G401 (cell line): ENCODE data around the gene PPP6R2. TPM values are rescaled to one million over a fixed set of nuclear protein-coding genes. Genes with fewer than 3 reads are reported as not detected.
"Not testable (repeated sequence)": the region's sequence is repeated elsewhere in the genome, so short reads cannot be mapped to it uniquely, and the experiment has no call there.

ENCODE experiments used
- DNase-seq: peaks from one replicate; pipeline ENCODE4 v3.0.0-alpha.2; 2015; ENCODE audit warnings: low spot score
- in situ Hi-C: cut with HindIII; loops from 2 replicates; pipeline ENCODE4 v1.10.0; 2016; ENCODE audit warnings: low sequenced_read_pairs, mixed read lengths
- total RNA-seq: library from RNA; depleted of rRNA; stranded (reverse); fragments of >200 nt; shearing (Covaris generic); gene quantifications from 2 replicates; pipeline ENCODE4 v1.2.3, GENCODE V29; 2014

Gene PPP6R2
- total RNA-seq, 1 experiment from 2014 or later = 77.8 TPM

DNA sequence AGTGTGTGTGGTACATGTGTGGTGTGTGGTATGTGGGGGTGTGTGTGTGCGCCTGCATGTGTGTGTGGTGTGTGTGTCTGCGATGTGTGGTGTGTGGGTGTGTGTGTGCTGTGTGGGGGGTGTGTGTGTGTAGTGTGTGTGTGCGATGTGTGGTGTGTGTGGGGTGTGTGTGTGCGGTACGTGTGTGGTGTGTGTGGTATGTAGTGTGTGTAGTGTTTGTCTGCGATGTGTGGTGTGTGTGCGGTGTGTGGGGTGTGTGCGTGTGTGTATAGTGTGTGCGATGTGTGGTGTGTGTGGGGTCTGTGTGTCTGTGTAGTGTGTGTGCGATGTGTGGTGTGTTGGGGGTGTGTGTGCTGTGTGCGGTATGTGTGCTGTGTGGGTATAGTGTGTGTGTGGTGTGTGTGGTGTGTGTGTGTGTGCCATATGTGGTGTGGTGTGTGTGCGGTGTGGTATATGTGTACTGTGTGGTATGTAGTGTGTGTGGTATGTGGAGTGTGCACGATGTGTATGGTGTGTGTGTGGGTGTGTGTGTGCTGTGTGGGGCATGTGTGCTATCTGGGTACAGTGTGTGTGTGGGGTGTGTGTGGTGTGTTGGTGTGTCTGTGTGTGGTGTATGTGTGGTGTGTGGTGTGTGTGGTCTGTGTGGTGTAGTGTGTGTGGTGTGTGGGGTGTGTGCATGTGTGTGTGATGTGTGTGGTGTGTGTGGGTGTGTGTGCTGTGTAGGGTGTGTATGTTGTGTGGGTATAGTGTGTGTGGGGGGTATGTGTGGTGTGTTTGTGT is 5.7 kb upstream of the PPP6R2 start:
- in situ Hi-C loops = no loop called here
- DNase-seq = no peak

DNA sequence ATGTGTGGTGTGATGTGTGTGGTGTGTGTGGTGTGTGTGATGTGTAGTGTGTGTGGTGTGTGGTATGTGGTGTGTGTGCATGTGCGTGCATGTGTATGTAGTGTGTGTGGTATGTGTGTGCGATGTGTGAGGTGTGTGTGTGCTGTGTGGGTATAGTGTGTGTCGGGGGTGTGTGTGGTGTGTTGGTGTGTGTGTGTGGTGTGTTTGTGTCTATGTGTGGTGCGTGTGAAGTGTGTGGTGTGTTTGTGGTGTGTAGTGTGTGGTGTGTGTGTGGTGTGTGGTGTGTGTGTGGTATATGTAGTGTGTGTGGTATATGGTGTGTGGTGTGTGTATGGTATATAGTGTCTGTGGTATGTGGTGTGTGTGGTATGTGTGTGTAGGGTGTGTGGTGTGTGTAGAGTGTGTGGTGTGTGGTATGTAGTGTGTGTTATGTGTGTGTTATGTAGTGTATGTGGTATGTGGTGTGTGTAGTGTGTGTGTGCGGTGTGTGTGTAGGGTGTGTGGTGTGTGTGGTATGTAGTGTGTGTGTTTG is 5.0 kb upstream of the PPP6R2 start:
- no peak for DNase-seq
- in situ Hi-C loops = no loop called here

DNA sequence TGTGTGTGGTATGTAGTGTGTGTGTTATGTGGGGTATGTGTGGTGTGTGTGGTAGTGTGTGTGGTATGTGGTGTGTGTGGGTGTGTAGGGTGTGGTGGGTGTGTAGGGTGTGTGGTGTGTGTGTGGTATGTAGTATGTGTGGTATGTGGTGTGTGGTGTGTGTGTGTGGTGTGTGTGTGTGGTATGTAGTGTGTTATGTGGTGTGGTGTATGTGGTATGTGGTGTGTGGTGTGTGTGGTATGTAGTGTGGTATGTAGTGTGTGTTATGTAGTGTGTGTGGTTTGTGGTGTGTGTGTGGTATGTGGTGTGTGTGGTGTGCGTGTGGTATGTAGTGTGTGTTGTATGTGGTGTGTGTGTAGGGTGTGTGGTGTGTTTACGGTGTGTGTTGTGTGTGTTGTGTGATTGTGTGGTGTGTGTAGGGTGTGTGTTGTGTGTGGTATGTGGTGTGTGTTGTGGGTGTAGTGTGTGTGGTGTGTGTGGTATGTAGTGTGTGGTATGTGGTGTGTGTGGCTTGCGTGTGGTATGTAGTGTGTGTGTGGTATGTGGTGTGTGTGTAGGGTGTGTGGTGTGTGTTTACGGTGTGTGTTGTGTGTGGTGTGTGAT is 4.2 kb upstream of the PPP6R2 start:
- DNase-seq = no peak
- in situ Hi-C loops = no loop called here

DNA sequence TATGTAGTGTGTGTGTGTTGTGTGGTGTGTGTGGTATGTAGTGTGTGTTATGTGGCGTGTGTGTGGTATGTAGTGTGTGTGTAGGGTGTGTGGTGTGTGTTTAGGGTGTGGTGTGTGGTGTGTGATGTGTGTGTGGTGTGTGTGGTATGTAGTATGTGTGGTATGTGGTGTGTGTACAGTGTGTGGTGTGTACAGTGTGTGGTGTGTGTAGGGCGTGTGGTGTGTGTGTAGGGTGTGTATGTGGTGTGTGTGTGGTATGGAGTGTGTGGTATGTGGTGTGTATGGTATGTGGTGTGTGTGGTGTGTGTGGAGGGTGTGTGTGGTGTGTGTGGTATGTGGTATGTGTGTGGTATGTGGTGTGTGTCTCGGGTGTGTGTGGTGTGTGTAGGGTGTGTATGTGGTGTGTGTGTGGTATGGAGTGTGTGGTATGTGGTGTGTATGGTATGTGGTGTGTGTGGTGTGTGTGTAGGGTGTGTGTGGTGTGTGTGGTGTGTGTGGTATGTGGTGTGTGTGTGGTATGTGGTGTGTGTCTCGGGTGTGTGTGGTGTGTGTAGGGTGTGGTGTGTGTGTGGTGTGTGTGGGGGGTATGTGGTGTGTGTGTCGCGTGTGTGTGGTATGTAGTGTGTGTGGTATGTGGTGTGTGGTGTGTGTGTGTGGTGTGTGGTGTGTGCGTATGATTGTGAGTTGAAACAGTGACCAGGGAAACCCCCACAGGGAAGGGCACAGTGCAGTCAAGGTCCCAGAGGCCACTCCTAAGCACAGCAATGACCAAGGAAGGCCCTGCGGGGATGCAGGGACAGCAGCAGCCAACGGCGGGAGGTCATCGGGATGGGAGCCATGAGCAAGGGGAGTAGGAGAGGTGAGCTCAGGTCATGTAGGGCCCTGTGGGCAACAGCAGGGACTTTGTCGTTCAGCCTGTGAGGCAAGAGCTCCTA is 2.9 kb upstream of the PPP6R2 start:
- DNase-seq = no peak
- in situ Hi-C loops = no loop called here

DNA sequence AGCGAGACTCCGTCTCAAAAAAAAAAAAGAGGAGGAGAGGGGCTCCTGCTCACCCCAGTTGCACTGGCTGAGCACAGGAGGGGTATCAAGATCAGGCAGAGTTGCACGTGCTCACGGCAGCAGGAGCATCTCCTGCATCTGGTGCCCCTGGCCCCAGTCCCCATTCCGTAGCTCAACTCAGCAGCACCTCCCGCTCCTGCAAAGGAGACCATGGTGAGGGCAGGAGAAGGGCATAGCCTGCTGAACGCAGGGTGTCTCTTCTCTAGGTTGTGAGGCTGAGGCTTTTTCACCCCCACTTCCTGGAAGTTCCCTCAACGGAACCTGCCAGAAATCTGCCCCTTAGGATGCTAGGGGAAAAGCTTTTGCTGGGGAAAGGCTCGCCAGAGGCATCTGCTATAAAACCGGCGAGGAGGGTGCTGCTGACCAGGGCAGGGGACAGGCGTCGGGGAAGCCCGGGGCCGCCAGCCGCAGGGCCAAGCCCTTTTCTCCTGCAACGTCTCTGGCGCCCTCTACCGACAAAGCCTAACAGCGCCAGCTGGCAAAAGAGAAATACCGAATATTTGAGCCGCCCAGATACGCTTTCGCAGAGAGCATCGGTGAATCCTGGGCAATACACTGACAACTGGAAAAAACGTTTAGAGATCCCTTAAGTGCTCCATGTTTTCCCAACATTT is 1.0 kb upstream of the PPP6R2 start:
- DNase-seq = peak; percentile 92
- in situ Hi-C loops = no loop called here

DNA sequence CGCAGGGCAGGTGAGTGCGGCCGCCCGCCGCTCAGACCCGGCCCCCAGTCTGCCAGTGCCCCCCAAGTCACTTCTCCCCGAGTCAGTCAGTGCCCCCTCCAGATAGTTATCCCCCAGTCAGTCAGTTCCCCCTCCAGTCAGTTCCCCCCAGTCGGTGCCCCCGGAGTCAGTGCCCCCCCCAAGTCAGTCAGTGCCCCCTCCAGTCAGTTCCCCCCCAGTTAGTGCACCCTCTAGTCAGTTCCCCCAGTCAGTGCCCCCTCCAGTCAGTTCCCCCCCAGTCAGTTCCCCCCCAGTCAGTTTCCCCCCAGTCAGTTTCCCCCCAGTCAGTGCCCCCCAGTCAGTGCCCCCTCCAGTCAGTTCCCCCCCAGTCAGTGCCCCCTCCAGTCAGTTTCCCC is 411 bp downstream of the PPP6R2 start:
- in situ Hi-C loops = no loop called here
- no peak for DNase-seq

DNA sequence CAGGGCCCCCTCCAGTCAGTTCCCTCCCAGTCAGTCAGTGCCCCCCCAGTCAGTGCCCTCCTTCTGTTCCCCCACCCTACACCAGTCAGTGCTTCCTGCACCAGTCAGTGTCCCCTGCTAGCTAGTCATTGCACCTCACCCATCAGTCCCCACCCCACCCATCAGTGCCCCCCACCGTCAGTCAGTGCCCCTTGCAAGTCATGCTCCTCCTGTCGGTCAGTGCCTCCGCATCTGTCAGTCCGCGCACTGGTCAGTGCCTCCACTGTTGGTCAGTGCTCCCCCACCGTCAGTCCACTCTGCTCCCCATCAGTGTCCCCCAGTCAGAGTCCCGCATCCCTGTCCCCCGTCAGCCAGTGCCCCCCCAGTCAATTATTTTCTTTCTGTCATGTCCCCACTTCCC is 3.3 kb downstream of the PPP6R2 start:
- DNase-seq = no peak
- in situ Hi-C loops = no loop called here

DNA sequence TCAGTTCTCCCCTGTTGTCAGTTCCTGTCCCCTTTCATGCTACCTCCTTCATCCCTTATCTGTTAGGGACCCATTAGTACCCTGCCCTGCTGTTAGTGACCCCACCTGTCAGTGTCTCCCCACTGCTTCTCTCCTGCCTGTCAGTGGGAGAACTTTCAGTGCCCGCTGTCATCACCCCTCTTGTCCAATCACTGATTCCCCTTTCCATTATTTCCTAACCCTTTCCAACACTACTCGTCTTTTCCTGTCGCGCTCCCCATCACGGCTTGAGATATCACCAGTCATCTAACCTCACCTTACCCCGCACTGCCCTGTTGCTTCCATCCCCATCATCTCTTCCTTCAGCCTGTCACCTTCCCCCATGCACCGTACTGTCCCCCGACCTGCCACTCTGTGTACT is 4.0 kb downstream of the PPP6R2 start:
- in situ Hi-C loops = no loop called here

DNA sequence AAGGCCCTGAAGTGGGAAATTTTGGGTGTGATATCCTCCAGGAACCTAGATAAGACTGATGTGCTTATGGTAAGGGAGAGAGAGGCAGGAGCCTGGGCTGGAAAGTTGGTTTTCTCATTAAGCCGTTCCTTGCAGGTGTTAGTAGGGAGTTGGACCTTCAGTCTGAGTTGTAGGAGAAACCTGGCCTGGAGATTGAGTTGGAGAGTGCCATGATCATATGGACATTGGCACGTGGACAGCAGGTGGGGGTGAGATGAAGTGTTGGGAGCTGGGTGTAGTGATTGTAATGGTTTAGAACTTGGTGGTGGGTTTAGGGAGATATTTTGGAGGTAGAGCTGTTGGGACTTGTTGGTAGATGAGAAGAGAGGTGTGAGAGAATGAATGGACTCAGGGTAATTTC is 4.9 kb downstream of the PPP6R2 start:
- no peak for DNase-seq
- in situ Hi-C loops = no loop called here

More for the DNA sequence above, 4.0 kb downstream of the PPP6R2 start:
- DNase-seq = peak; percentile 46

DNA sequence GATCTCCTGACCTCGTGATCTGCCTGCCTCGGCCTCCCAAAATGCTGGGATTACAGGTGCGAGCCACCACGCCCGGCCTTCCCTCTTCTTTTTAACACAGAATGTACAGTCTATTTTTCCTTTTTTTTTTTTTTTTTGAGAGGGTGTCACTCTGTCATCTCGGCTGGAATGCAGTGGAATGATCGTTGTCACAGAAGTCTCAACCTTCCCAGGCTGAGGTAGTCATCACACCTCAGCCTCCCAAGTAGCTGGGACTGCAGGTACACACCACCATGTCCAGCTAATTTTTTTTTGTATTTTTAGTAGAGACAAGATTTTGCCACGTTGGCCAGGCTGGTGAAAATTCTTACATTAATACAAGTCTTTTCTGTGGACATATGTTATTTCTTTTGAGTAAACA is 13.1 kb downstream of the PPP6R2 start:
- in situ Hi-C loops = loop anchor here (10.0 kb wide), 2 partner anchors 69 to 71 kb away; no protein-coding TSS in a partner anchor
- no peak for DNase-seq

DNA sequence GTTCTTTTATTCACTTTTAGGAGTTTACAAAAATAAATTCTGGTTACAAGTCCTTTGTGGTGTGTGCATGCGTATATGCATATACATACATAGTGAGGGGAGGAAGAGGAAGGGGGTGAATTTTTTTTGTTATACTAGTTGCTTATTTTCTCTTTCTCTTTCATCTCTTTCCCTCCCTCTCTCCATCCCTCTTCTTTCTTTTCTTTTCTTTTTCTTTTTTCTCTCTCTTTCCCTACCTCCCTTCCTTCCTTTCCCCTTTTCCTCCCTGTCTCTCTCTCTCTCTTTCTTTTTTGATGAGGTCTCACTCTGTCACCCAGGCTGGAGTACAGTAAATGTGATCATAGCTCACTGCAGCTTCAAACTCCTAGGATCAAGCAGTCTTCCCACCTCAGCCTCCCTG is 14.1 kb downstream of the PPP6R2 start:
- in situ Hi-C loops = loop anchor here (10.0 kb wide), 2 partner anchors 68 to 72 kb away; no protein-coding TSS in a partner anchor
- no peak for DNase-seq

DNA sequence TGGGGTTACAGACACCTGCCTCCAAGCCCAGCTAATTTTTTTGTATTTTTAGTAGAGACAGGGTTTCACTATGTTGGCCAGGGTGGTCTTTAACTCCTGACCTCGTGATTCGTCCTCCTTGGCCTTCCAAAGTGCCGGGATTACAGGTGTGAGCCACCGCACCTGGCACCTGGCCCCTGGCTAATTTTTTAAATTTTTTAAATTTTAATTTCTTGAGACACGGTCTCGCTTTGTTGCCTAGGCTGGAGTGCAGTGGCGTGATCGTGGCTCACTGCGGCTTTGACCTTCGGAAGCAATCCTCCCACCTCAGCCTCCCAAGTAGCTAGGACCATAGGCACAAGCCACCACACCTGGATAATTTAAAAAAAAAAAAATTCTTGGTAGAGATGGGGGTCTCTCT is 14.6 kb downstream of the PPP6R2 start:
- no peak for DNase-seq
- in situ Hi-C loops = loop anchor here (10.0 kb wide), 2 partner anchors 67 to 73 kb away; no protein-coding TSS in a partner anchor

DNA sequence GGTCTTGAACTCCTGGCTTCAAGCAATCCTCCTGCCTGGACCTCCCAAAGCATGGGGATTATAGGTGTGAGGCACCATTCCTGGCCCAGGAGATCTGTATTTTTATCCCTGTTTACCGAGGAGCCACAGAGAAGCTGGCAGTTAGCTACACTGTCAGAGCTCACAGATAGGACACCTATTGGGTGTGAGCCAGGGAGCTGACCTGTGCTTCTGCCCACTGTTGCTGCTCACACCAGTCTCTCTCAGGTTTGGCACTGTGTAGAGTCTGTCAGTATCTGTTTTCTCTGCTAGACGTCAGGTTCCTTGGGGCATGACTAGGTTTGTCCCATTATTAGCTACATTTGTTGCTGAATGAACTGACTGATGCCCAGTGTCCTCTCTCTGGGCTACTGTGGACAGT is 17.5 kb downstream of the PPP6R2 start:
- in situ Hi-C loops = no loop called here
- peak; percentile 98 for DNase-seq

DNA sequence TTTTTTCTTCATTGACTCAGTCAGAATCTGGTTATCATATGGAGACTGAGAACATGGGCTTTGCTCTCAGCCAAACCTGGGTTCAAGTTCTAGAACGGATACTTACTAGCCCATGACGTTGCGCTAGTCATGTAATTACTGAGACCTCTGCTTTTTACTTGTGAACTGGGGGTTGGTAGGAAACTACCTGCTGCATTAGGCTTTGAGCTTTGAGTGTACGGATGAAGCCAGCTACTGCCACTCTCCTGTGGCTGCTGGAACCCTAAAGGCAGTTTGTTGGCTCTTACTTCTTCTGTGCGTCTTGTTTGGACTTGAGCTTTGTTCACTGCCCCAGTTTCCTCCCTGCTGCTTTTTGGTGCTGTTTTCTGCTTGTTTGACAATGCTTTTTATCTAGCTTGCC is 18.1 kb downstream of the PPP6R2 start:
- DNase-seq = no peak
- in situ Hi-C loops = no loop called here

DNA sequence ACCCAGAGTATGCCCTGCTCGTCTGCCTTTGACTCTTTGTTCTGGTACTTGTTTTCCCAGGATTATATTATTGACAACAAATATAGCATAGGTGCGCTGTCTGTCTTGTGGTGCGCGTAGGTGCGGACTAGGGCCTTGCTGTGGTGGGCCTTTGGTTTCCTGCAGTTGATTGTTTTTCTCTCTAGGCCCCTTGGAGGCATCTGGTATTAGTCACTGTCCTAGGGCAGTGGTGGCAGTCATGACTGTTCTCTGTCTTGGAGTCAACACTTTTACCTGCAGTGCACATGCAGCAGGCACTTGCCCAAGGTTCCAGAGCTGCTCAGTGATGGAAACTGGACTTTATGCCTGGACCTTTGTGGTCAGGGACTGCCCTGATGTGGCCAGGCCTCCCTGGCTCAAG is 18.6 kb downstream of the PPP6R2 start:
- in situ Hi-C loops = no loop called here
- no peak for DNase-seq

DNA sequence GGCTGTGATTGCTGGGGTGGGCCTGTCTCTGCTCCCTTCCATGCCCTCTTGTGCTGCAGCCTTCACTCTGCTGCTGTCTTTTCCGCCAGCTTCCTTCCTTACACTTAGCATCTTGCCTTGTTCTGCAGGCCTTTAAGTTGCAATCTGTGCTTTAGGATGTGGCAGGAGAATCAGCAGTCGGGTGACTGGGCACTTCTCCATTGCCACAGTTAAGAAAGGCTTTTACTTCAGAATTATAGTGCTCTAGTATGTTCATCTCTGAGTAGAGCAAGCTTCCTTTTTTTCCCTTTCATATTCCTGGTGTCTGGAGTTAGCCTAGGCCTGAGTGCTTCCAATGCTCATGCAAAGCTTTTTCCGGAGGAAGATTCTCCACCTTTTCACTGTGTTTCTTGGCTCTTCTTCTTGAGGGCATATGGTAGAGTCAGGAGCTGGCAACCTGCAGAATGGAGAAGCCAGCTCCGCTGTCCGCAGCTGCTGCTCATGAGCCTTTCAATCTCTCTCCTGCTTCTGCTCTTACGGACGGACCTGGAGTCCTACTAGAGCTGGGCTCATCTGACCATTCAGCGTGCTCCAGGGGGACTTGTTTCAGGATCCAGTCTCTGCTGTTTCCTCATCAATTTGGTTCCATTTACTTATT is 20.2 kb downstream of the PPP6R2 start:
- in situ Hi-C loops = no loop called here

DNA sequence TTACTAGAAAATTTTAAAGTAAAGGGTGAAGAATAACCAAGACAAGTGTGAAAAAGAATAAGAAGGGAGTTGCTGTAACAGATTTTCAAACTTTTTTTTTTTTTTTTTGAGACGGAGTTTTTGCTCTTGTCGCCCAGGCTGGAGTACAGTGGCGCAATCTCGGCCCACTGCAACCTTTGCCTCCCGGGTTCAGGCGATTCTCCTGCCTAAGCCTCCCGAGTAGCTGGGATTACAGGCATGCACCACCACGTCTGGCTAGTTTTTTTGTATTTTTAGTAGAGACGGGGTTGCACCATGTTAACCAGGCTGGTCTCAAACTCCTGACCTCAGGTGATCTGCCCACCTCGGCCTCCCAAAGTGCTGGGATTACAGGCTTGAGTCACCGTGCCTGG is 20.7 kb downstream of the PPP6R2 start:
- DNase-seq, in situ Hi-C loops: not testable (repeated sequence)

More for the DNA sequence above, 20.2 kb downstream of the PPP6R2 start:
- peak; percentile 87 for DNase-seq

DNA sequence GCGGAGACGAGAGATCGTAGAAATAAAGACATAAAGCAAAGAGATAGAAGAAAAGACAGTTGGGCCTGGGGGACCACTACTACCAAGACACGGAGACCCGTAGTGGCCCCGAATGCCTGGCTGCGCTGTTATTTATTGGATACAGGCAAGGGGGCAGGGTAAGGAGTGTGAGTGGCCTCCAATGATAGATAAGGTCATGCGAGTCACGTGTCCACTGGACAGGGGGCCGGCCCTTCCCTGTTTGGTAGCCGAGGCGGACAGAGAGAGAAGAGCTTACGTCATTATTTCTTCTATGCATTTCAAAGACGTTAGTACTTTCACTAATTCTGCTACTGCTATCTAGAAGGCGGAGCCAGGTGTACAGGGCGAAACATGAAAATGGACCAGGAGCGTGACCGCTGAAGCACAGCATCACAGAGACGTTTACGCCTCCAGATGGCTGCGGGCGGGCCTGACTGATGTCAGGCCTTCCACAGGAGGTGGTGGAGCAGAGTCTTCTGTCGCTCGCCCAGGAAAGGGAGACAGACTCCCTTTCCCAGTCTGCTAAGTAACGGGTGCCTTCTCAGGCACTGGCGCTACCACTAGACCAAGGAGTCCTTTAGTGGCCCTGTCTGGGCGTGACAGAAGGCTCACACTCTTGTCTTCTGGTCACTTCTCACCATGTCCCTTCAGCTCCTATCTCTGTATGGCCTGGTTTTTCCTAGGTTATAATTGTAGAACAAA is 24.8 kb downstream of the PPP6R2 start:
- in situ Hi-C loops = no loop called here

More for the DNA sequence above, 24.8 kb downstream of the PPP6R2 start:
- DNase-seq = peak; percentile 78
